ENCODE data around the gene SGO2. TPM values are rescaled to one million over a fixed set of nuclear protein-coding genes. Genes with fewer than 3 reads are reported as not detected.

Gene SGO2
- total and polyA plus RNA-seq, 4 donors, result 6.8 to 10.8 (median 7.9) TPM

GRCh38 chr2:200509612-200510433 lies 16.2 kb upstream of the SGO2 start, which contains the start of gene KCTD18:
Gene KCTD18, minus strand, starts transcription at chr2:200510068. Its CDS starts 3,052 bp downstream, at chr2:200507016.
- no peaks in the 10 kb centered on the region for H3K27me3 ChIP-seq (ENCODE audit: control insufficient read depth, insufficient read depth, low read length)
- H3K9me3 ChIP-seq (ENCODE audit: control insufficient read depth, insufficient read depth, low read length), result no peaks in the 10 kb centered on the region
- no peaks in the 10 kb centered on the region for H3K36me3 ChIP-seq (ENCODE audit: control insufficient read depth, insufficient read depth, low read length)
- WGBS (ENCODE audit: insufficient coverage), result under 1% methylated on average over 72 of the region's 78 CpGs
- peak within 1 kb of the TSS; percentile 74 for H3K4me3 ChIP-seq (ENCODE audit: low read depth, low read length)
- H3K27ac ChIP-seq (ENCODE audit: low read depth, low read length), result peak within 1 kb of the TSS; percentile 58
- DNase-seq (ENCODE audit: low read depth in 4 of 6, low spot score in 6 of 6), result peak; percentile 57 to 95 (median 76)
- peaks cover 7% of the 10 kb centered on the region for H3K4me1 ChIP-seq (ENCODE audit: control insufficient read depth, insufficient read depth, low read length)

DNA sequence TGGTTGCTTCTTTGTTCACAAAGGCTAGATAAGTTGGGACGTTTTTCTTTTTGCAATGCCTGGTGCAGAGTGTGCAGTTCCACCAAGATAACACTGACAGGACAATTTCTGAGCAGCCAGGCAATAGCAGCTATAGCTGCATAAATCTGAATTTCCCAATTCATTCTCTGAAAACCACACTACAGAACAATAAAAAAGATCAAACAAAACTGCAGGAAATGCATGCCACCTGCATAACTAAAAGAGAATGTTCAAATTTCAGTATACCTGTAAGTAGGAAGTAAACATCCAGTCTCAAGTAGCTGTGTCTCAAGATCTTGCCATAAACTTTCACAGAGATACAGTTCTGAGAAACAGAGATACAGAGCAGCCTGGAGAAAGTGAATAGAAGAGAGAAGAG lies 10.9 kb upstream of the SGO2 start:
- no peaks in the 10 kb centered on the region for H3K27me3 ChIP-seq (ENCODE audit: control insufficient read depth, insufficient read depth, low read length)

GRCh38 chr2:200523158-200523557 lies 2.8 kb upstream of the SGO2 start:
- H3K27ac ChIP-seq (ENCODE audit: low read depth, low read length), result no peak overlapping the region
- peaks cover 13% of the 10 kb centered on the region for H3K27me3 ChIP-seq (ENCODE audit: control insufficient read depth, insufficient read depth, low read length)
- no peaks in the 10 kb centered on the region for H3K36me3 ChIP-seq (ENCODE audit: control insufficient read depth, insufficient read depth, low read length)
- no peak for DNase-seq (ENCODE audit: low read depth in 4 of 6, low spot score in 6 of 6)
- H3K9me3 ChIP-seq (ENCODE audit: control insufficient read depth, insufficient read depth, low read length), result no peaks in the 10 kb centered on the region
- H3K4me3 ChIP-seq (ENCODE audit: low read depth, low read length), result no peak overlapping the region
- peaks cover 6% of the 10 kb centered on the region for H3K4me1 ChIP-seq (ENCODE audit: control insufficient read depth, insufficient read depth, low read length)
- WGBS (ENCODE audit: insufficient coverage), result 91% methylated on average over 3 of the region's 3 CpGs

More for the DNA sequence above, 10.9 kb upstream of the SGO2 start:
- Histone ChIP-seq H3K4me1 (ENCODE audit: control insufficient read depth, insufficient read depth, low read length) (no peaks in the 10 kb centered on the region), H3K27ac (ENCODE audit: low read depth, low read length) (no peak overlapping the region), H3K9me3 (ENCODE audit: control insufficient read depth, insufficient read depth, low read length) (no peaks in the 10 kb centered on the region), H3K4me3 (ENCODE audit: low read depth, low read length) (no peak overlapping the region), H3K36me3 (ENCODE audit: control insufficient read depth, insufficient read depth, low read length) (no peaks in the 10 kb centered on the region)
- DNase-seq (ENCODE audit: low read depth in 4 of 6, low spot score in 6 of 6), result no peak
- WGBS (ENCODE audit: insufficient coverage), result 33% methylated on average over 1 of the region's 1 CpG

DNA sequence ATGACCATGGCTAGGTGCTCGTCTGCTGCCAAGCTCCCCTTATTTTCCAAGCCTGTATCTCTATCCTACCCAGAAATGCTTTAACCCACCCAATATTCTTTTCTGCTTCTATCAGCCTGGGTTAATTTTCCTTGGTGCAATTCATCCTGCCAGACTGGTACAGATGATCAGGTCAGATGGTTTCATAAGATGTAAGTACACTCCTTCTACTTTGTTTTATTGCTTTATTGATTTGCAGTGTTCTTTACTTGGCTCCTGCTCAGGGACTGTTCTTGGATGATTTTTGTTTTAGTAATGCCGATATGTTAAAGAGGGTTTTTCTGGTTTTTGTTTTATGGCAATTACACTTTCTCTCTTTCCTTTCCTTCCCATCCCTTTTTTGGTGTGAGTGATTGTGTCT lies 2.4 kb upstream of the SGO2 start:
- no peak overlapping the region for H3K27ac ChIP-seq (ENCODE audit: low read depth, low read length)
- H3K36me3 ChIP-seq (ENCODE audit: control insufficient read depth, insufficient read depth, low read length), result no peaks in the 10 kb centered on the region
- peaks cover 13% of the 10 kb centered on the region for H3K27me3 ChIP-seq (ENCODE audit: control insufficient read depth, insufficient read depth, low read length)
- WGBS (ENCODE audit: insufficient coverage), result 50% methylated on average over 1 of the region's 2 CpGs
- peaks cover 6% of the 10 kb centered on the region for H3K4me1 ChIP-seq (ENCODE audit: control insufficient read depth, insufficient read depth, low read length)
- H3K4me3 ChIP-seq (ENCODE audit: low read depth, low read length), result no peak overlapping the region
- no peaks in the 10 kb centered on the region for H3K9me3 ChIP-seq (ENCODE audit: control insufficient read depth, insufficient read depth, low read length)
- peak in 1 of 6 donors; percentile 4 for DNase-seq (ENCODE audit: low read depth in 4 of 6, low spot score in 6 of 6)

GRCh38 chr2:200525066-200525465 lies 941 bp upstream of the SGO2 start:
- H3K4me1 ChIP-seq (ENCODE audit: control insufficient read depth, insufficient read depth, low read length), result peaks cover 6% of the 10 kb centered on the region
- no CpG with 5 or more reads among the region's 2 CpGs for WGBS (ENCODE audit: insufficient coverage)
- DNase-seq (ENCODE audit: low read depth in 4 of 6, low spot score in 6 of 6), result peak in 1 of 6 donors; percentile 6
- H3K36me3 ChIP-seq (ENCODE audit: control insufficient read depth, insufficient read depth, low read length), result no peaks in the 10 kb centered on the region
- H3K9me3 ChIP-seq (ENCODE audit: control insufficient read depth, insufficient read depth, low read length), result no peaks in the 10 kb centered on the region
- peaks cover 13% of the 10 kb centered on the region for H3K27me3 ChIP-seq (ENCODE audit: control insufficient read depth, insufficient read depth, low read length)
- H3K4me3 ChIP-seq (ENCODE audit: low read depth, low read length), result peak overlapping the region; percentile 82
- H3K27ac ChIP-seq (ENCODE audit: low read depth, low read length), result no peak overlapping the region

GRCh38 chr2:200525551-200525881 lies 491 bp upstream of the SGO2 start:
- H3K27me3 ChIP-seq (ENCODE audit: control insufficient read depth, insufficient read depth, low read length), result peaks cover 13% of the 10 kb centered on the region
- H3K4me3 ChIP-seq (ENCODE audit: low read depth, low read length), result peak overlapping the region; percentile 82
- no peak for DNase-seq (ENCODE audit: low read depth in 4 of 6, low spot score in 6 of 6)
- no CpG with 5 or more reads among the region's 7 CpGs for WGBS (ENCODE audit: insufficient coverage)
- H3K4me1 ChIP-seq (ENCODE audit: control insufficient read depth, insufficient read depth, low read length), result peaks cover 6% of the 10 kb centered on the region
- peak overlapping the region; percentile 63 for H3K27ac ChIP-seq (ENCODE audit: low read depth, low read length)
- no peaks in the 10 kb centered on the region for H3K9me3 ChIP-seq (ENCODE audit: control insufficient read depth, insufficient read depth, low read length)
- H3K36me3 ChIP-seq (ENCODE audit: control insufficient read depth, insufficient read depth, low read length), result no peaks in the 10 kb centered on the region

DNA sequence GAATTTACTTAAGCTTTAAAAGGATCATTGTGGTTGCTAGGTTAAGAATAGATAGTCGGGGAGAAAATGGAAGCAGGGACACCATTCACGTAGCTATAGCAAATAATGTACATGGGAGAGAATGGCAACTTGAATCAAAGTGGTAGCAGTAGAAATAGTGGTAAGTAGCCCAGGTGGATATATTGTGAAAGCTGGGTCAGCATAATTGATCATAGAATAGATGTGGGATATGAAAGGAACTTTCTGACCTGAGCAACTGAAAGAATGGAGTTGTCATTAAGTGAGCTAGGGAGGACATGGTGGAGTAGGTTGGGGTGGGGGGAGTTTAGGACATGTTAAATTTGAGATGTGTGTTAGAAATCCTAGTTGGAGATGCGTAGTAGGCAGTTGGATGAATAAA lies 2.2 kb downstream of the SGO2 start:
- Histone ChIP-seq H3K27ac (ENCODE audit: low read depth, low read length) (no peak overlapping the region), H3K9me3 (ENCODE audit: control insufficient read depth, insufficient read depth, low read length) (no peaks in the 10 kb centered on the region), H3K4me3 (ENCODE audit: low read depth, low read length) (no peak overlapping the region), H3K4me1 (ENCODE audit: control insufficient read depth, insufficient read depth, low read length) (peaks cover 6% of the 10 kb centered on the region), H3K27me3 (ENCODE audit: control insufficient read depth, insufficient read depth, low read length) (no peaks in the 10 kb centered on the region), H3K36me3 (ENCODE audit: control insufficient read depth, insufficient read depth, low read length) (no peaks in the 10 kb centered on the region)
- DNase-seq (ENCODE audit: low read depth in 4 of 6, low spot score in 6 of 6), result no peak
- WGBS (ENCODE audit: insufficient coverage), result 96% methylated on average over 2 of the region's 3 CpGs

- WGBS (ENCODE audit: insufficient coverage), result 90% methylated on average over 2 of the region's 2 CpGs
- H3K27me3 ChIP-seq (ENCODE audit: control insufficient read depth, insufficient read depth, low read length), result no peaks in the 10 kb centered on the region
- H3K36me3 ChIP-seq (ENCODE audit: control insufficient read depth, insufficient read depth, low read length), result no peaks in the 10 kb centered on the region
- H3K27ac ChIP-seq (ENCODE audit: low read depth, low read length), result no peak overlapping the region
- no peaks in the 10 kb centered on the region for H3K4me1 ChIP-seq (ENCODE audit: control insufficient read depth, insufficient read depth, low read length)
- H3K4me3 ChIP-seq (ENCODE audit: low read depth, low read length), result no peak overlapping the region
- DNase-seq (ENCODE audit: low read depth in 4 of 6, low spot score in 6 of 6), result no peak
- no peaks in the 10 kb centered on the region for H3K9me3 ChIP-seq (ENCODE audit: control insufficient read depth, insufficient read depth, low read length)
Observed at GRCh38 chr2:200533754-200534153, 7.7 kb downstream of the SGO2 start.

DNA sequence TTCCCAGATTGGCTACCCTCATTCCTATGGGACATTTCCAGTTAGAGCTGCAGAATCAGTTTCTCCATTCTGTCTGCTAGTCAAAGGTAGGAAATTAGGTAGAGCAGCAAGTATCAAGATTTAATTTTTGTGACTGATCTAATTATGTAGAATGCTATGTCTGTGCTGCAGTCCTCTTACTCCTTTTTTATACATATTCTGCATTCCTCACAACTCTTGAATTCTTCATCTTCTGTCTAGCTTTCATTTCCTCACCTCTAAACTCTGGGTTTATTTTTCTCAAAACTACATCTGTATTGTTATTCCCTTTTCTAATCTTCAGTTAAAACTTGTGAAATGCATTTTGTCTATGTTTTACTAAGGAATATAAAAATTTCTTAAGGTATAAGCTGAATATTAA lies 8.6 kb downstream of the SGO2 start:
- Histone ChIP-seq H3K27me3 (ENCODE audit: control insufficient read depth, insufficient read depth, low read length) (no peaks in the 10 kb centered on the region), H3K9me3 (ENCODE audit: control insufficient read depth, insufficient read depth, low read length) (no peaks in the 10 kb centered on the region), H3K27ac (ENCODE audit: low read depth, low read length) (no peak overlapping the region), H3K36me3 (ENCODE audit: control insufficient read depth, insufficient read depth, low read length) (no peaks in the 10 kb centered on the region), H3K4me1 (ENCODE audit: control insufficient read depth, insufficient read depth, low read length) (no peaks in the 10 kb centered on the region), H3K4me3 (ENCODE audit: low read depth, low read length) (no peak overlapping the region)
- no peak for DNase-seq (ENCODE audit: low read depth in 4 of 6, low spot score in 6 of 6)

DNA sequence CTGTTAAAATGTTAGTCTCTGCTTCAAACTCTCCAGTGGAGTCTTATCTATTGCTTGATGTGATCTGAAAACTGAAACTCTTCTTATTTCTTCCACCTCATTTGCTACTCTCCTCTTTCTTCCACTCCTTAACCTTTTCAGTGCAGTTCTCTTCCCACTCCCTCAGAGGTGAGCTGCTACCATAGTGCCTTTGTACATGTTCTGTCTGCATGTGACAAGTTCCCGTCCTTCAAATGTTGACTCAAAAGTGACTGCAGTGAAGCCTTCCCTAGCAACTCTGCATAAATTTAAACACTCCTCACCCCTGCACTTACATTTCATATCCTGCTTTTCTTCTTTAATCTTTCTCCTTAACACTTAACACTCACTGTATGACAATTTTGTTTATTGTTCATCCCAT lies 12.1 kb downstream of the SGO2 start:
- Histone ChIP-seq H3K9me3 (ENCODE audit: control insufficient read depth, insufficient read depth, low read length) (no peaks in the 10 kb centered on the region), H3K36me3 (ENCODE audit: control insufficient read depth, insufficient read depth, low read length) (no peaks in the 10 kb centered on the region), H3K4me3 (ENCODE audit: low read depth, low read length) (no peak overlapping the region), H3K4me1 (ENCODE audit: control insufficient read depth, insufficient read depth, low read length) (no peaks in the 10 kb centered on the region), H3K27ac (ENCODE audit: low read depth, low read length) (no peak overlapping the region), H3K27me3 (ENCODE audit: control insufficient read depth, insufficient read depth, low read length) (no peaks in the 10 kb centered on the region)
- 92% methylated on average over 1 of the region's 1 CpG for WGBS (ENCODE audit: insufficient coverage)
- no peak for DNase-seq (ENCODE audit: low read depth in 4 of 6, low spot score in 6 of 6)
